Aorta (tissue), 5 donors: ENCODE data around the gene CCSER1. TPM values are rescaled to one million over a fixed set of nuclear protein-coding genes. Genes with fewer than 3 reads are reported as not detected.

Experiments
- ATAC-seq: fragments of 200-7000 bp; cut with Tn5 transposase; one replicate; pipeline ENCODE4 v1.9.1; 2022; ENCODE audit warnings: moderate library complexity; ENCODE audit not compliant: low FRiP score
- DNase-seq, 2 donors: peaks; one replicate each; pipeline ENCODE4 v3.0.0-alpha.2; 2020
- H3K27ac ChIP-seq, 2 donors: one replicate each; pipeline ENCODE4 v1.5.1; 2013; ENCODE audit warnings: low read length in 2 of 2, mild to moderate bottlenecking in 2 of 2, moderate library complexity in 2 of 2, control low read depth in 1 of 2, inconsistent platforms in 1 of 2, low read depth in 1 of 2
- H3K27me3 ChIP-seq, 2 donors: one replicate each; pipeline ENCODE4 v1.6.1; 2013; ENCODE audit warnings: control low read depth in 1 of 2, low read length in 1 of 2, mild to moderate bottlenecking in 1 of 2, moderate library complexity in 1 of 2; ENCODE audit not compliant: insufficient read depth in 2 of 2, control insufficient read depth in 1 of 2
- H3K36me3 ChIP-seq, 2 donors: one replicate each; pipeline ENCODE4 v1.6.1; 2013; ENCODE audit warnings: control low read depth in 1 of 2, low read length in 1 of 2, mild to moderate bottlenecking in 1 of 2; ENCODE audit not compliant: insufficient read depth in 2 of 2, control insufficient read depth in 1 of 2
- H3K4me1 ChIP-seq, 2 donors: one replicate each; pipeline ENCODE4 v1.6.1; 2013; ENCODE audit warnings: low read length in 2 of 2, control low read depth in 1 of 2, mild to moderate bottlenecking in 1 of 2, moderate library complexity in 1 of 2; ENCODE audit not compliant: insufficient read depth in 2 of 2, control insufficient read depth in 1 of 2
- H3K4me3 ChIP-seq, 2 donors: one replicate each; pipeline ENCODE4 v1.5.1; 2013; ENCODE audit warnings: low read length in 2 of 2, control low read depth in 1 of 2, mild to moderate bottlenecking in 1 of 2
- H3K9me3 ChIP-seq: one replicate; pipeline ENCODE4 v1.6.1; 2013; ENCODE audit warnings: mild to moderate bottlenecking, low read length; ENCODE audit not compliant: control insufficient read depth
- WGBS, 2 donors: extraction: QIAGEN DNeasy Blood & Tissue Kit; methylation state at CpG; one replicate each; pipeline ENCODE4 v1.1.7; 2013; 5-methylcytosine and 5-hydroxymethylcytosine counted together
- intact Hi-C, 2 donors: fragments of 100-400 bp; cut with DNase I; formaldehyde crosslinking; loops; one replicate each; pipeline versions ENCODE4 v1.14.2 to v1.15.0; 2022
- polyA plus RNA-seq, 2 donors: library from polyadenylated mRNA; stranded (reverse); fragments of 200-250 nt; gene quantifications; one replicate each; pipeline ENCODE4 v1.2.3, GENCODE V29; 2013
- total RNA-seq, 2 donors: library from RNA; stranded (reverse); fragmentation: NEBNext Ultra II Directional; extraction: Animal tissue kit (Norgen Biotek cat#: 25700); gene quantifications; one replicate each; pipeline ENCODE4 v1.2.1, GENCODE V29; 2021
- donor health status: healthy with polysubstance abuse.
- donor health status: Bipolar disorder and iron deficiency.
- donor health status: DM: no; HTN: no; CAD: no.
- donor health status: DM: no; HTN: no; CAD: no.
- donor health status: DM: yes; HTN: yes; CAD: no.

The CCSER1 gene
- total and polyA plus RNA-seq, 4 donors, result 2.0 to 9.5 (median 9.3) TPM; not detected in 1

DNA sequence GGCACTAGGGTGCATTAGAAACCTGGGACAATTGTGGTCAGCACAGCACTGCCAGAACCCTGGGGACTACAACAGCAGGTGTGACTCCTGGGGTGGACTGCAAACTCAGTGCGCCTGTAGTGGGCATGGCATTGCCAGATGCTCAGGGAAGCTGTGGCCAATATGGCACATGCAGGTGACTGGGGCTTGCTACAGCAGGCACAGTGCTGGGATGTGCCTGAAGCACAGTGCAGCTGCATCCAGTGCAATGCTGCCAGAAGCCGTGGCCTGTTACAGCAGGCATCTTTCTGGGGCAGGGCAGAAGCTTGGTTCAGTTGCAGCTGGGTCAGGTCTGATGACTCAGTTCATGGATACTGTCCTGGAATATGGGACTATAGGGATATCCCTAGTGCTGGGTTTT is 445.8 kb downstream of the CCSER1 start:
- WGBS, 2 donors, result 78 to 95% methylated on average over 2 of the region's 2 CpGs
- no peak for ATAC-seq
- Histone ChIP-seq H3K36me3 (no peaks in the 10 kb centered on the region), H3K4me3 (no peak overlapping the region), H3K4me1 (no peaks in the 10 kb centered on the region), H3K27me3 (no peaks in the 10 kb centered on the region), H3K27ac (no peak overlapping the region), H3K9me3 (peaks cover 2% of the 10 kb centered on the region)
- intact Hi-C loops, result no loop called here
- DNase-seq, result no peak

DNA sequence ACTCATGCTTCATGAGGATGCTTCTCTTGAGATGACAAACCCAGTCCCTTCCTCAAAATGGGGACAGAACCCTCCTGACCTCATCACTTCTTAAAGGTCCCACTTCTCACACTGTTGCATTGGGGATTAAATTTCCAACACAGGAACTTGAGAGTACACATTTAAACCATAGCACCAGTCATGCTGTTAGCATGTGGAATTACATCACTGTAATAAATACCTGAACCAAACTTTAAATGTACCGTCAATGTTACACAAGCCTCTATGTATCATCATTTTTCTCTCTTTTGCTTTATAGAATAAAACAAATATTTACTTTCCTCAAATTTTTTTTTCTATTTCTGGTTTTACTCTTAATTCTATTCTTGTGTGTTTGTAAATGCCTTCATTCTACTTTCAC is 448.2 kb downstream of the CCSER1 start:
- DNase-seq, result no peak
- H3K27ac ChIP-seq, result no peak overlapping the region
- peaks cover 2% of the 10 kb centered on the region for H3K9me3 ChIP-seq
- 18 to 34% methylated on average over 1 of the region's 1 CpG for whole genome bisulfite sequencing, 2 donors
- H3K4me1 ChIP-seq, result no peaks in the 10 kb centered on the region
- no peak overlapping the region for H3K4me3 ChIP-seq
- intact Hi-C loops, result no loop called here
- no peaks in the 10 kb centered on the region for H3K36me3 ChIP-seq
- no peaks in the 10 kb centered on the region for H3K27me3 ChIP-seq
- ATAC-seq, result no peak

DNA sequence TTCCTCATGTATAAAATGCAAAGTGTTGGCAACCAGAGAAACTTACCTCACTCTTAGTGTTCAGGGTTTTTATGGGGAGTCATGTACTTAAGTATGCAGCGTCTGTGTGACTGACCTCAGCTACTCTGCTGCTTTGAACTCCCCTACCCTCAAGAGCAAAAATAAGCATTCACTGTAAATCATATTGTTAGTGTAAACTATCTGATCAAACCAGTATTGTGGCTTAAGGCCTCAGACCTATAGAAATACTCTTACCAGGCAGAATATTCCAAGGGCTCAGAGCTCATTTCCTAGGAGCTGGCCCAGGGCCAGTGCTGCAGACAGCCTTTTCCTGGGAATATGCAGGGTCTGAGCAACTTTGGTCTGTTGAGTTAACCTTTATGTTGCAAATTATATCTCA is 453.1 kb downstream of the CCSER1 start:
- Histone ChIP-seq H3K4me1 (no peaks in the 10 kb centered on the region), H3K27me3 (no peaks in the 10 kb centered on the region), H3K9me3 (no peaks in the 10 kb centered on the region), H3K4me3 (no peak overlapping the region), H3K36me3 (no peaks in the 10 kb centered on the region), H3K27ac (no peak overlapping the region)
- ATAC-seq, result no peak
- DNase-seq, result no peak
- 86 to 91% methylated on average over 1 of the region's 1 CpG for WGBS, 2 donors
- intact Hi-C loops, result no loop called here

DNA sequence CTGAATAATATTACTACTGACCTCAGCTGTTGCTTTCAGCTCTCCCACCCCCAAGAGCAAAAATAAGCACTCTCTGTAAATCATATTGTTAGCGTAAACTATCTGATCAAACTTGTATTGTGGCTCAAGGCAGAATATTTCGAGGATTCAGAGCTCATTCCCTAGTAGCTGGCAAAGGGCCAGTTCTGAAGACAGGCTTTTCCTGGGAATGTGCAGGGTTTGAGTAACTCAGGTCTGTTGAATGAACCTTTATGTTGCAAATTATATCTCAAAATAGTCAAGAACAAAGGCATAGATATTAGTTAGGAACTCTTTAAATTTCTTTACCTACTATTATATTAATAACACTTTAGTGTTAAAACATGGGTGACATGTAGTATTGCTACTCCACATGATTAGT is 454.9 kb downstream of the CCSER1 start:
- WGBS, 2 donors, result 58 to 72% methylated on average over 2 of the region's 2 CpGs

DNA sequence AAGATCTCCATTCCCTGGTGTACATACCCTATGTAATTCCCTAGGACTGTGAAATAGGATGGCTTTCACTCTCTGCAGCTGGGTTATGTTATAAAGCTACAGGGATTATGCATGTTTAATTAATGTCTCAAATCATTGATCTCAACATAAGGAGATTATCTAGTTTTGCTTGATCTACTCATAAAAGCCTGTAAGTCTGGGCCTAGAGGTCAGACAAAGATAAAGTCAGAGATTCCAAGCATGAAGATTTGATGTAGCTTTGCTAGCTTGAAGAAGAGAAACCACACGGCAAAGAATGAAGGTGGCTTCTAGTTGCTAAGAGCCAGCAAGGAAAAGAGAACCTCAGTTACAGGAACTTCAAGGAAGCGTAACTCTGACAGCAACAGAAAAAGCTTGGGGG is 456.9 kb downstream of the CCSER1 start:
- DNase-seq (no peak), ATAC-seq (no peak)
- WGBS, 2 donors, result 66 to 76% methylated on average over 2 of the region's 2 CpGs
- Histone ChIP-seq H3K4me1 (no peaks in the 10 kb centered on the region), H3K4me3 (no peak overlapping the region), H3K27me3 (no peaks in the 10 kb centered on the region), H3K27ac (no peak overlapping the region), H3K9me3 (no peaks in the 10 kb centered on the region), H3K36me3 (no peaks in the 10 kb centered on the region)
- intact Hi-C loops, result no loop called here

More for the DNA sequence above, 454.9 kb downstream of the CCSER1 start:
- DNase-seq (no peak), ATAC-seq (no peak)
- intact Hi-C loops, result no loop called here
- no peak overlapping the region for H3K4me3 ChIP-seq
- H3K27ac ChIP-seq, result no peak overlapping the region
- no peaks in the 10 kb centered on the region for H3K4me1 ChIP-seq
- no peaks in the 10 kb centered on the region for H3K27me3 ChIP-seq
- no peaks in the 10 kb centered on the region for H3K9me3 ChIP-seq
- no peaks in the 10 kb centered on the region for H3K36me3 ChIP-seq

DNA sequence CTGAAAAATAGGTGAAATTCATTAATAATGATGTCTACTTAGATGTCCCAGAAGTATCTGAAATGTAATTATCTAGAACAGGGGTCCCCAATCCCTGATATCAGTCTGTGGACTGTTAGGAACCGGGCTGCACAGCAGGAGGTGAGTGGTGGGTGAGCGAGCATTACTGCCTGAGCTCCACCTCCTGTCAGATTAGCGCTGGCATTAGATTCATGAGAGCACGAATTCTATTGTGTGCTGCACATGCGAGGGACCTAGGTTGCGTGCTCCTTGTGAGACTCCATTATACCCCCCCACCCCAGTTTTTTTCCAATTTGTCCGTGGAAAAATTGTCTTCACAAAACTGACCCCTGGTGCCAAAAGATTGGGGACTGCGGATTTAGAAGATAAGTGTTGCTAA is 458.8 kb downstream of the CCSER1 start:
- ATAC-seq, result no peak

DNA sequence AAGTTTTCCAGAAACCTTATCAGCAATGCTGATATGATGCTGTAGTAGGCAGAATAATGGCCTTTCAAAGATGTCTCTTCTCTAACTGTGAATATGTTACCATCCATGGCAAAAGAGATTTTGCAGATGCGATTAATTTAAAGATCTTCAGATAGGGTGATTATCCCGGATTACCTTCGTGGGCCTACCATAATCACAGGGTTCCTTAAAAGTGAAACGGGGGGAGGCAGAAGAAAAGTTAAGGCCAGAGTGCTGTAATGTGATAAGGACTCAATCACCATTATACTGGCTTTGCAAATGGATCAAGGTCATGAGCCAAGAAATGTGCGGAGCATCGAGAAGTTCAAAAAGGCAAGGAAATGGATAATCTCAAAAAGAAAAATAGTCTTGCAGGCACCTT is 459.6 kb downstream of the CCSER1 start:
- no peaks in the 10 kb centered on the region for H3K27me3 ChIP-seq
- ATAC-seq (no peak), DNase-seq (no peak)
- no peaks in the 10 kb centered on the region for H3K36me3 ChIP-seq
- no peak overlapping the region for H3K4me3 ChIP-seq
- intact Hi-C loops, result no loop called here
- WGBS, 2 donors, result 92 to 93% methylated on average over 6 of the region's 6 CpGs
- H3K9me3 ChIP-seq, result peaks cover 2% of the 10 kb centered on the region
- H3K4me1 ChIP-seq, result no peaks in the 10 kb centered on the region
- no peak overlapping the region for H3K27ac ChIP-seq

More for the DNA sequence above, 458.8 kb downstream of the CCSER1 start:
- DNase-seq, result no peak
- WGBS, 2 donors, result 80 to 82% methylated on average over 8 of the region's 8 CpGs
- Histone ChIP-seq H3K36me3 (no peaks in the 10 kb centered on the region), H3K4me3 (no peak overlapping the region), H3K27me3 (no peaks in the 10 kb centered on the region), H3K9me3 (peaks cover 2% of the 10 kb centered on the region), H3K27ac (no peak overlapping the region), H3K4me1 (no peaks in the 10 kb centered on the region)
- intact Hi-C loops, result no loop called here

DNA sequence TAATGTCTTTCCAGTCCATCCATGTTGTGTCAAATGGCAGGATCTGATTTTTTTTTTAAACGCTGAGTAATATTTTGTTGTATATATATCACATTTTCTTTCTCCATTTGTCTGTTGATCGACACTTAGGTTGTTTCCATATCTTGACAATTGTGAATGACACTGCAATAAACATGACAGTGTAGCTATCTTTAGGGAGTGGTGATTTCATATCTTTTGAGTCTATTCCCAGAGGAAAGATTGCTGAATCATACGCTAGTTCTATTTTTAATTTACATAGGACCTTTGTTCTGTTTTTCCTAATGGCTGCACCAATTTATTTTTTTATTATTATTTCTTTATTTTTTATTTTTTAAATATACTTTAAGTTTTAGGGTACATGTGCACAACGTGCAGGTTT is 470.7 kb downstream of the CCSER1 start:
- intact Hi-C loops, result no loop called here
- Histone ChIP-seq H3K4me1 (no peaks in the 10 kb centered on the region), H3K4me3 (no peak overlapping the region), H3K36me3 (no peaks in the 10 kb centered on the region), H3K27me3 (no peaks in the 10 kb centered on the region), H3K9me3 (peaks cover 2% of the 10 kb centered on the region), H3K27ac (no peak overlapping the region)
- WGBS, 2 donors, result 58 to 70% methylated on average over 4 of the region's 4 CpGs
- DNase-seq (no peak), ATAC-seq (no peak)

DNA sequence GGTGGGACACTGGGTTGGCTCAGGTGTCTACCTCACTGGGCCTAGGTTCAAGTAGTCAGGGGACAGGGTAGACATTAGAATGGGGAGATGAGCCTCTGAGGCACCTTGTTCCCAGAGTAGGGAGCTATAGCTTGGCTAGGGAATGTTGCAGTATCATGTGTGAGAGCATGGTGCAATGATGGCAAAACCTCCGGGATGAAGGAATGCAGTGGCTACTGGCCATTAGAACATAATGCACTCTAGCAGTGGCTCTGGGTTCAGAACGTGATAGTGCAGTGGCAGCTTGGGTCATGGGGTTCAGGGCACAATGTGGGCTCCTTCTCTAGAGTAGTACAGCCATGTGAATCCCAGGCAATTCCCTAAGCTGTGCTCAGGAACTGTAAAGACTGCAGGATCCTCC is 471.5 kb downstream of the CCSER1 start:
- H3K4me3 ChIP-seq, result no peak overlapping the region
- DNase-seq (no peak), ATAC-seq (no peak)
- no peaks in the 10 kb centered on the region for H3K4me1 ChIP-seq
- H3K36me3 ChIP-seq, result no peaks in the 10 kb centered on the region
- no peak overlapping the region for H3K27ac ChIP-seq
- WGBS, 2 donors, result 87 to 89% methylated on average over 2 of the region's 2 CpGs
- peaks cover 2% of the 10 kb centered on the region for H3K9me3 ChIP-seq
- intact Hi-C loops, result no loop called here
- no peaks in the 10 kb centered on the region for H3K27me3 ChIP-seq
